NK-92 treated with Interleukin-12 subunit alpha and Interleukin-12 subunit beta, amount 100 ng/mL, for 24 hours (cell line): ENCODE measurements around the gene ZNF580.

Source experiments
- DNase-seq: peaks from one replicate; lab custom pipeline; 2025; lab: John Stamatoyannopoulos, UW

ZNF580 gene

DNA sequence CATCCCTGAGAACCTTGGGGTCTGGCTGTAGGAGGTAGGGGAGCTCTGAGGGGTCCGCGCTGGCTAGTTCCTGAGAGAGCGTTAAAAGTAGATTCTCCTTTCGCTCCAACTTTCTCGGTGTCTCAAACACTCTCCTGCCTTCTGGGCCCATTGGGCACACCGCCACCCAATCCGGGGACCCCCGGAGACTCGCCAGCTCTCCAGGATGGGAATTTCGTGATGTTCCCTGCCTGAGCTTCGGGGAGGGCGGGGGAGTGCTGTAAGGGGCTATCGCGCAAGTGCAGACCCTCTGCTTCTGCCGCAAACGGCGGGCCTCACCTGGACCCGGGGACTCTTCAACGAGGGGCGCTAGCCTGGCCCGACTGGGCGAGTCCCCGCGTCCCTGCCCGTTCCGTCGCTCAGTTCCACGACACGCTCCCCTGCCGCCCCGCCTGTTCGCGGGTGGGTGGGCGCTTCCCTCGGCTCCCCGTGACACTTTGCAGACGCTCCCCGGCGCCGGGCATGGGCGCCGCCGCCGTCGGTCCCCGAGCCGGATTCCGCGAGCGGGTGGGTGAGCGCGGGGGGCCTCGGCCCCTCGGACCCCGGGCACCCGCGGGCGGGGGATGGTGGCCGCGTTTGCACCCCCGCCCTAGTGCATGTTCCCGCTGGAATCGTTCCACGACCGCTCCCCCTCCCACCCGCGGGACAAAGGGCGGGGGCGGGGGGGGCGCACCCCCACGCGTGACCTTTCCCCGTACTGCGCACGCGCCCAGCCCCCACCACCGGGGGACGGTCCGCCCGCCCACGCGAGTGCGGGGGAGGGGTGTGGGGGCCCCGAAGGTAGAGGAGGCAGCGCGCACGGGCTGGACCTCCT, 7.2 kb downstream of the ZNF580 start, which contains the start of gene CCDC106:
Gene CCDC106 (plus strand): TSS at position 481 of the 853 bp plus-strand sequence. CDS start 835 bp downstream, outside the sequence.
- no peak for DNase-seq

DNA sequence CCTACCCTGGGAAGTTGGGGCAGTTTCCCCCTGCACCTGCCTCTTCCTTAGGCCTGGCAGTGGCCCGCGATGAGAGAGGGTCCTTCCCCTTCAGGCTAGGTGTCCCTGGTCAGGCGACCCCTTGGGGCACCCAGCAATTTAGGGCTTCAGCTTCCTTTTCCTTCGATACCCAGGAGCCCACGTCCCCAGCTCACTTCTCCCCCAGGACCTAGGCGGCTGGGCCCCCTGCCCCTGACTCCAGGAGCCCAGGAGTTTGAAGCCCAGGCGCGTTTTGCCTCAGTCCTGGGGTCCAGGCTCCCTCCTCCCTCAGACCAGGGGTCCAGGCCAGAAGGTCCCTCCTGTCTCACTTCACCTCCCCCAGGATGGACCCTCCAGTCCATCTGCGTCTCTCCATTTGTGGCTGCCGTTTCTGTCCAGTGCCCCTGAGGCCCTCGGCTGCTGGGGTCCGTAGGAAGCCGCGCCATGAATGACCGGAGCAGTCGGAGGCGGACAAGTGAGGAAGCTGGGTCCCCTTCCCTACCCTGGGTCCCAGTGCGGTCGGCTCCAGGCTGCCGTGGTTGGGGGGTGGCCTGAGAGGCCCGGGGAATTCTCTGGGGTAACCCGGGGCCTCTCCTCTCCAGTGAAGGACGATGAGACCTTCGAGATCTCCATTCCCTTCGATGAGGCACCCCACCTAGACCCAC, 7.9 kb downstream of the ZNF580 start:
- DNase-seq: no peak

DNA sequence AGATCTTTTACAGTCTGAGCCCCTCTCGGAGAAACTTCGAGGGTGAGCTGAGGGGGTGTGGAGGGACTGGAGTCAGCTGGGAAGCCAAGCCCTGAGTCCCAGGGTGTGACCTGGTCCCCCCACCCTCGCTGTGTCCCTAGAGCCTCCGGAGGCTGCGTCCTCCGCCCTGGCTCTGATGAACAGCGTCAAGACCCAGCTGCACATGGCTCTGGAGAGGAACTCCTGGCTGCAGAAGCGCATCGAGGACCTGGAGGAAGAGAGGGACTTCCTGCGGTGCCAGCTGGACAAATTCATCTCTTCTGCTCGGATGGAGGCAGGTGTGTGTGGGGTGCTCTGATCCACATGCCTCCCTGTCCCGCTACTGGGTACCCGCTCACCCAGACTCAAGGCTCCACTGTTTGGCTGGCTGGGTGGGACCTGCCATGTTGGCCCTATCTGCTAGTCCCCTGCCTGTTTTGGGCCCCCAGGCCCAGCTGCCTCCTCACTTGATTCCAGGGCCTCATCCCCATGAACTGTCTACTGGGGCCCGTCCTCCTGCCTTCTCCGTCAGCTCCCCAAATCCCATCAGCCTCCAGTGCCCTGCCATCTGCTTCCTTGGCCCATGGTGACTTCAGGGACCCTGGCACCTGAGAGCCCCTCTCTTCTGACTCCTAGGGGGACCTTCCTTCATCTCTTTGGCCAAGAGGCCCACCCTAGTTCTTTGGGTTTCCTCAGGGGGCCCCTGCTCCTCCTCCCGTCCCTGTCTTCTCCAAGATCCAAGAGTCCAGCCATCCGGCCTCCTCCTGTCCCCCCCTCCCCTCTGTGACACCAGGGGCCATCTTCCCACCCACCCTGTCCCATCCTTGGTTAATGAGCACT, 8.7 kb downstream of the ZNF580 start:
- no peak for DNase-seq

DNA sequence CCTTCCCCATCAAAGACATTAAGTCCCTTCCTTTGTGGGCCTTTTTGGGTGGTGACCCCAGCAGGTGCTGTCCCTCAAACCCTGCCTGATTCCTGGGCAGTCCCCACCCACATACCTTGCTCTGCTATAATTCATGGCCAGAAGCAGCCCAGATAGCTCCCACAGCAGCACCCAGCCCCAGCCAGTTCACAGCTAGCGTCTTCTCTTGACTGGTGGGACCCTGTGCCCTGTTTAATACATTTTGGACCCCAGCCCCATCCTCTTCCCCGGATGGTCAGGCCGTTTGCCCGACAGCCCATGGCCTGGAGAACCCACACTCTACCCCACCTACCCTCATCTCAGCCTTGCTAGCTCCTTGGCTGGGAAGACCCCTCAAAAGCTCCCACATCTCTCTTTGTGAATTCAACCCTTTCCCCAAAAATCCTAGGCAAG, 9.3 kb downstream of the ZNF580 start:
- DNase-seq: no peak

DNA sequence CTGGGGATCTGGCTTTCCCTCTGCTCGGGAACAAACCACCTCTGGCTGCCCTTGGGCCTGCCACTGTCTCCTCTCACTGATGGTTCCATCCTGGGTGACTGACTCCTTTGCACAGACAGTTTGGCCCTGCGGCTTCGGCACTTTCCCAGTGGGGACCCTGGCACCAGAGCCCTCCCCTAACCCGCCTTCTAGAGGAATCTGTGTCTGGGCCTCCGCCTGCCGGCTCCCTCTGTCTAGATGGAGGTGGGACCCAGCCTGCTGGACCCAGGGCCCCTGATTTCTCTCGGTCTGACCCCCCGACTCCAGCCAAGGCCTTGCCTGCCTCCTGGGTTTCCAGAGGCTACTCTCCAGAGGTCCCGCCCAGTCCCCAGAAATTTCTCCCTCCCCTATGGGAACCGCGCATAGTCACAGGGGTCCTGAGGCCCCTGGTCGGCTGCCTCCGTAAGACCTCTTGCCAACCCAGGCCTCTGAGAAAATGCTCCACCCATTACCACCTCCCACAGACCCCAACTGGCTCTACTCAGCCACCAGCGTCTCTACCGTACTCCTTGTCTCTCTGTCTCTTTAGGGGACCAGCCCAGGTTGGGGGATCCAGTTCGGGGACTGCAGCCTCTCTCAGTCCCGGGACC, 9.9 kb downstream of the ZNF580 start:
- DNase-seq: no peak

DNA sequence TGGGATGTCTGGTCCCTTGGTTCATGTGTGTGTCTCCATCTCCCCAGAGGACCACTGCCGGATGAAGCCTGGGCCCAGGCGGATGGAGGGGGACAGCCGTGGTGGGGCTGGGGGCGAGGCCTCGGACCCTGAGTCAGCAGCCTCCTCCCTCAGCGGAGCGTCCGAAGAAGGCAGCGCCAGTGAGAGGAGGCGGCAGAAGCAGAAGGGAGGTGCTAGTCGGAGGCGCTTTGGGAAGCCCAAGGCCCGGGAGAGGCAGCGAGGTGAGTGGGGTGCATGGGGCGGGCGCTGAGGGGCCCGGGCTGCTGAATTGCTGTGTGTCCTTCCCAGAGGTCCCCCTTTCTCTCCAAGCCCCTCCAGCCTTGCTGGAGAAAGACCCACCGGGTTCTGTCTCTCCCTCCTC, 10.4 kb downstream of the ZNF580 start:
- no peak for DNase-seq

DNA sequence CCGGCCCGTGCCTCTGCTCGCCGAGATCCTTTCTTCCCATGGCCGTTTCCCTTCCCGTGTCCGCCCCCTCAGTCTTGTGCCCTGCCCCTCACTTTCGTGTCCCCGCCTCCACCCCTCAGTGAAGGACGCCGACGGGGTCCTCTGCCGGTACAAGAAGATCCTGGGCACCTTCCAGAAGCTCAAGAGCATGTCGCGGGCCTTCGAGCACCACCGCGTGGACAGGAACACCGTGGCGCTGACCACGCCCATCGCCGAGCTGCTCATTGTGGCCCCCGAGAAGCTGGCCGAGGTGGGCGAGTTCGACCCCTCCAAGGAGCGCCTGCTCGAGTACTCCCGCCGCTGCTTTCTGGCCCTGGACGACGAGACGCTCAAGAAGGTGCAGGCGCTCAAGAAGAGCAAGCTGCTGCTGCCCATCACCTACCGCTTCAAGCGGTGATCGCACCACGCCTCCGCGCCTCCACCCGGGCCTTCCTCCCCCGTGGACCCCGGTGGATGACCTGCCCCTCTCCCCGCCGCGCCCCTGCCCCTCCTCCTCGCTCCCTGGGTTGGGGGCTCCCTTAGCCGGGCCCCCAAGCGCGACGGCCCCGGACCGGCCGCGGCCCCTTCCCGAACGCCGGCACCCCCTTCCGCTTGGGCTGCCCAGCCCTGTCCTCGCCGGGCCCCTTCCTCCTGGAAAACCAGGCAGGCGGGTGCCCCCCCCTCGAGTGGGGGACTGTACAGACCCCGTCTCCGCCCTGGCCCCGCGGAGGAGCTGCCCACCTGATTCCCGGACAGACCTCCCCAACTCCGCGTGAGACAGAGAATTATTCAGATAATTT, 11.7 kb downstream of the ZNF580 start:
- DNase-seq: no peak

DNA sequence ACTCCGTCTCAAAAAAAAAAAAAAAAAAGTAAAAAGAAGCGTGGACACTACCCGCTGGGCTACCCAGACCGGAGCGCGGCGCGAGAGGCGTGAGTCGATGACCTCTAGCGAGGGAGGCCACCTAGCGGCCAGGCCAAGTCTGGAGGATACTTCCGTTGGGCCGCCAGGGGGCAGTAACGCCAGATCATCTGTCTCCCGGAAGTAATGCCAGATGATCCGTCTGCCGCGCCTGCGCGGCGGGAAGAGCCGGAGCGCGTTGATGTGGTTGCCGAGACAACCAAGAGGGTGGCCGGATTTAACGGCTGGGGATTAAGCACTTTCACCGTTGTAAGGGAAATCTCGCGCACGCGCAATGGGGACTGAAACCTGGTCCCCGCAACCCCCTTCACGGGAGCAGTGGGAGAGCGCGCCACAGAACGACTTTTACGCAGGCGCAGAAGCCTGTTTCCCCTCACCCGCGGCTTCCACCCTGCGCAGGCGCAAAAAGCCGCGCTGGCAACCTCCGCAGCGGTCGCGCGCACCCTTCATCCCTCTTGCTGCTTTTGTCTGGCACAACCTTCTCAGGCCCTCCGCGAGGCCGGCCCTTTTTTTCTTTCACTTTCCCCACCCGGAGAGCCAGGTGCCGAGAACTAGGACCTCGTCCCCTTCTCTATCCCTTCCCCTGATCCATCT, 13.0 kb downstream of the ZNF580 start:
- peak; percentile 98 for DNase-seq

DNA sequence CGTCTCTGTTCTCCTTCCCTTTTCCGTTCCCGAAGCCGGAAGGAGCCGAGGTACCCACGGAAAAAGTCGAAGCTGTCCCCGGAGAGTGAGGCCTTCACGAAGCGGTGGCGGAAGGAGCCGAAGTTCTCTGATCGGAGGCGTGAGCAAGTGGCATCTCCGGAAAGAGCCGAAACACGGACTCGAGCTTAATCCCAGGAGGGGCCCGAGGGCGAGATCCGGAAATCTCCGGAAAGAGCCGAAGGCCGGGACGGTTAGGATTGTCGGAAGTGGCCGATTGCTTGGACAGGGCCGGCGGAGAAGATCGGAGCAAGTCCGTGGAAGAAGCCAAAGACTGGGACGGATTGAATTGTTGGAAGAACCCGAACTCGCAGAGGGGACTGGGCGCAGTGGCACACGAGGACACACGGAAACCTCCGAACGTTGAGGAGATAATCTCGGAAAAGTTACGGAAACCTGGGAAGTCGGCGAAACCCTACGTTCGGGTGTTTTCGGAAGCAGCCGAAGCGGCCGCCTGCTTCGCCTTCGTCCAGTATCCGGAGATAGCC, 13.6 kb downstream of the ZNF580 start:
- DNase-seq: peak; percentile 98

DNA sequence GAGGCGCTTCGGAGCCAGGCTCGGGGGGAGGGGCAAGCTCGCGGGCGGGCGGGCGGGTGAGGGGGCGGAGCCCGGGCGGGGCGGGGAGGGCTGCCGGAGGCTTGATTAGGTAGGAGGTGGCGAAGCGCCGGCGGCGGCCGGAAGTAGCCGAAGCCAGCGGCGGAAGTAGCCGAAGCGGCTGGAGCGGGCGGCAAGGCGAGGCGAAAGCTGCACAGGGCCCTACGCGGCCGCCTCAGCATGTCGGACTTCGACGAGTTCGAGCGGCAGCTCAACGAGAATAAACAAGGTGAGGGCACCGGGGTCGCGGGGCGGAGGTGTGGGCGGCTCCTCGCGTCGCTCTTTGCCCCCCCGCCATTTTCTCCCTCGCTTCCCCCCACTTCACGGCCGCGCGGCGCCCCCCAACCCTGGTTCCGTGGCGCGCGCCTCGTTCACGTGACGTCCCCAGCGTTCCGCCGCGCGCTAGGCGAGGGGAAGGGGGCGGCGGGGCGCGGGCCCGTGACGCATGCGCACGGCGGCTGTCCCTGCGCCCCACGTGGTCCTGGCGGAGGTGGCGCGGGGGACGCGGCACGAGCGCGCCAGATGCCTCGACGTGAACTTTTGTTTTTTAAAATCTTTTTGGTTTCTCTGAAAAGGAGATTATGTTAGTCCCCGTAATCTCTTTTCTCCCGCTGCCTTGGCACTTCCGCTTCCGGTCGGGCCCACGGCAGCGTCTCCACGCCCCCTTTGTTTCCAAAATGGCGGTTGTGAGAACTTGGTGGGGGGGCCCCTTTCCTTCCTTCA, 14.3 kb downstream of the ZNF580 start, which contains the start of gene U2AF2:
Gene U2AF2 (plus strand): TSS at position 168 of the 780 bp plus-strand sequence. CDS start 70 bp downstream, at position 238.
- DNase-seq: peak; percentile 96

DNA sequence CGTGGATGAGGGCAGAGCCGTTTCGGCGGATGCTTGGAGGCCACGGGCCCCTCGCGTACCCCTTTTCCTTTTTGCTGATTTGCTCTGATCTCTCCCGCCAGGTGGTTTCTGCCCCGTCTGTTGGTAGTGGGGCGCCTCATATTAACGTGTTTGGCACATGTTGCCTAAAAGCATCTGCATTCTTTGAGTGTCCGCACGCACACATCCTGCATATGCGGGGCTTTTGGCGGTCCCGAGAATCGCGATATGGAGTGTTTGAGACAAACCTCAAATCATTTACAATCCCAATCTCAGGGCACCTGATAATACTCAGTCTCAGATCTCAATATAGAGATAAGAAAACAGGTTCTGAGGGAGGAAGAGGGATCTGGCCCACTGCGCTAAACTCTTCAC, 14.8 kb downstream of the ZNF580 start:
- no peak for DNase-seq

DNA sequence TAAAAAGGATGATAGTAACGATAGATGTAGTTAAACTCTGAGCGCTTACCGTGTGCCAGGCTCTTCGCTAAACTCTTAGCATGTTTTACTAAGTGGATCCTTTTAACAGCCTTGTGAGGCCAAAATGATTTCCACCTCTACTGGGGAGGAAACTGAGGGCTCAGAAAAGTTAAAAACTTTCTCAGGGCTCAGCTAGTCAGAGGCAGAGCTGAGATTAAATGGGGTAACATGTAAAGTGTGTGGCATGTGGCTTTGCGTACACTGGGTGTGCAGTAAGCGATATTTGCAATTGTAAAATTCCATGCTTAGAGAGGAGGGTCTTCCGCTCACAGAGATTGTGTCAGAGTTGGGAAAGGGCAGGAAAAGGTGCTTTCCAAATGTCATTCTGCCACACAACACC, 15.8 kb downstream of the ZNF580 start:
- no peak for DNase-seq

DNA sequence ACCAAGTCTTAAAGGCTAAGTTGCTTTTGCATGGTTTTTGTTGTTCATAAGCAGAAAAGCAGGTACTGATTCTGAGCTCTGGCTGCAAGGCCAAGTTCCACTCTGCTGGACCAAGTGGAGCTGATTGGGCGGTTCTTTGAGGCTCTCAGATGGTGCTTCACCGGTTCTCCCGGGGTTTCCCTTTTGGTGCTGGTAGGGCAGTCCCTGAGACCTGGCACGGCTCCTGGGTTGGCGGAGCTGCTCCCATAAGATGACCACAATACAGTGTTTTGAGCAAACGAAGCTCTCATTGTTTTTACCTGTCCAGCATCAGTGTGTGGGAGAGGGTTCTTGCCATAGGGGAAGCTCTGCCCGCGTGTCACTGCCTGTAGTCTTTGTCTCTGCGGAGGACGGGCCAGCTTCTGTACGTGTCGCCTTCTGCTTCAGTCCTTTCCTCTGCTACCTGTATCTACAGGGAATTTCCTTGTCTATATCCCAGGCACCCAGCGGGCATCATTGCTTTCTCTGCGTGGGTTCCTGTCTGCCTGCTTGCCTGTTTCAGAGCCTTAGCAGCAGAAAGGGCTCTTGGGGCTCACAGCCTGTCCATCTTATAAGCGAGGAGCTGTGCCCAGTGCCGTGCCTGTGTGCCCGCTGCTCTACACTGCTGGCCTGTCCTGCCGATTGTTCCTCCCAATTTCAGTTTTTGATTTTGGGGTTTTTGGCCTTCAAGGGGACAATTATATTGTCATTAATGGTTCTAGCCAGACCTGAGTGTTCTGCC, 16.4 kb downstream of the ZNF580 start:
- DNase-seq: no peak

DNA sequence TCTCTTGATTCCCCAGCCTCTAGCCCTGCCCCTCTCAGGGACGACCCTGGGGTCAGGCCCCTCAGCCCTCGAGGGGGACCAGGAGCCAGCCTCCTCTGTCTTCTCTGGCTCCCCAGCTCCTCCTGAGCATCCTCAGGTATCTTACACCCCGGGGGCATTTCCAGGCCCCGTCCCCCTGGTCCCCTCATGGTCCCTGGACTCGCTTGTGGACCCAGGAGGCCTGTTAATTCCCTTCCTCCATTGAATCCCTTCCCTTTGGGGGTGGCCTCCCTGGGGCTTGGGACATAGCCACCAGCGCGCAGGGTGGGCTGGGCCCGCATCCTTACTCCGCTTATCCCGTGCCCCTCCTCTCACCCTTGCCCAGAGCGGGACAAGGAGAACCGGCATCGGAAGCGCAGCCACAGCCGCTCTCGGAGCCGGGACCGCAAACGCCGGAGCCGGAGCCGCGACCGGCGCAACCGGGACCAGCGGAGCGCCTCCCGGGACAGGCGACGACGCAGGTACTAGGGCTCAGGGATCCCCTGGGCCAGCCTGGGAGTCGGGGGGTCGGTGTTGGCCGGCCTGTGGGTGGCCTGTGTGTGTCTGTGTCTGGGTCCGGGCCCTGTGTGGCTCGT, 18.2 kb downstream of the ZNF580 start:
- no peak for DNase-seq

DNA sequence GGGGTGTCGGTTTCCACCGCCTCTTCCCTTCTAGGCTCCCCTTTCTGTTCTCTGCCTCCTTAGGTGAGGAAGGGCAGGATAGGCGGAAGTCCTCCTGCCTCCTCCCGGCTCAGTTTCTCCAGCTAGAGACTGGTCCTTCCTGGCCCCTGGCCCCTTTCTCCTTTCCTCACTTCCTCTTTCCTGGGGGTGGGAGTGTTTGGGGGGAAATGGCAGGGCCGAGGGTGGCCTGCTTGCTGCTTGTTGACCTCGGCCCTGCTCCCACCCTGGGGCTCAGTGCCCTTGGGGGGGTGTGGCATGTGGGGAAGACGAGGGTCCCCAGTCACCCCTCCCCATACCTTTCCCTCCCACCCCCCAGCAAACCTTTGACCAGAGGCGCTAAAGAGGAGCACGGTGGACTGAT, 19.0 kb downstream of the ZNF580 start:
- no peak for DNase-seq

DNA sequence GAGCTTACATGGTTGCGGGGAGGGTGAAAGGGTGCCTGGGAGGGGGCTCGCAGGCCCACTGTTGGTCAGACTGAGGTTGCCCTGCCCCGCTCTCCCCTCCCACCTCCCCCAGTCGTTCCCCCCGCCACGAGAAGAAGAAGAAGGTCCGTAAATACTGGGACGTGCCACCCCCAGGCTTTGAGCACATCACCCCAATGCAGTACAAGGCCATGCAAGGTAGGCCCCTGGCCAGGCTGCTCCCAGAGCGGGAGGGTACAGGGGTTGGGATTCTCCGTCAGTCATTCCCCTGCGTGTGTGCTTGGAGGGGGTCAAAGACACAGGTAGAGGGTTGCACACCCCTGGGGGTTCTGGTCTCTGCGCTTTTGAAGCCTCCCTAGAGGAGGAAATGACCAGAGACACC, 19.6 kb downstream of the ZNF580 start:
- no peak for DNase-seq

DNA sequence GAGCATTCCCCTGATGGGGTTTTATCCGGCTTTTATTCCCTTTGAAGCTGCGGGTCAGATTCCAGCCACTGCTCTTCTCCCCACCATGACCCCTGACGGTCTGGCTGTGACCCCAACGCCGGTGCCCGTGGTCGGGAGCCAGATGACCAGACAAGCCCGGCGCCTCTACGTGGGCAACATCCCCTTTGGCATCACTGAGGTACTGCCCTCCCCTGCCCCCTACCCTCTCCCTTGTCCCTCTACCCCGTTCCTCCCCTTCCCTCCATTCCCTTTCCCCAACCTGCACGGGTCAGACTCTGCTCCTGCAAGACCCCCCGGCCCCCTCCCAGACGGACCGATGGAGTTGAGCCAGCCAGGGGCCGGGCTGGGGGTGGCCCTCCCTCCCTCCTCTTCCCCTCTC, 20.2 kb downstream of the ZNF580 start:
- no peak for DNase-seq

DNA sequence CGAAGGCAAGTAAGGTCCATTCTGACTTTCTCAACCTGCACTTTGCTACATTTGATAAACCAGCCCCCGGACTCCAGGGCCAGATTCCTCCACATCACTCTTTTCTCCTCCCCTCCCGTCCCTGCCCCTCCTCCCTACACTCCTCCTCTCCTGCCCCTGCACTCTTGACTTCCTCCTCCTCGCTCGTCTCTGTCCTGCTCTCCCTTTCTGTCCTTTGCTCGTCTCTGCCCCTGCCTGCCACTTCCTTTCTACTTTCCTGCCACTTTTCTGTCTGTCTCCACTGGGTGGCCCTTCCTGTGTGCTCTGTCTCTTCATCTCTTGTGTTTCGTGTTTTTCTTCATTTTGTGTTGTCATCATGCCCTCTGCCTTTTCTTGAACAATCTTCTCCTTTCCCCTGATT, 21.0 kb downstream of the ZNF580 start:
- no peak for DNase-seq
